Smooth muscle cell (in vitro differentiated cells): ENCODE data around the gene VPS45. TPM values are rescaled to one million over a fixed set of nuclear protein-coding genes. Genes with fewer than 3 reads are reported as not detected.
"Not testable (repeated sequence)": the region's sequence is repeated elsewhere in the genome, so short reads cannot be mapped to it uniquely, and the experiment has no call there.

ENCODE experiments used
- DNase-seq: peaks from one replicate; lab custom pipeline; 2025; ENCODE audit not compliant: unreplicated experiment; lab: John Stamatoyannopoulos, UW
- H2AFZ ChIP-seq: fragments of 200-600 bp; sonication (generic); 2 replicates; pipeline ENCODE4 v1.6.0; 2016; ENCODE audit warnings: antibody characterized with exemption, low read depth, mild to moderate bottlenecking
- H3F3A ChIP-seq: fragments of 200-600 bp; sonication (generic); 2 replicates; pipeline ENCODE4 v1.6.0; 2017; ENCODE audit warnings: antibody characterized with exemption, low read depth
- H3K27ac ChIP-seq: fragments of 200-600 bp; sonication (generic); 2 replicates; pipeline ENCODE4 v1.5.1; 2016; ENCODE audit warnings: low read depth, mild to moderate bottlenecking
- H3K27me3 ChIP-seq: fragments of 200-600 bp; sonication (generic); 2 replicates; pipeline ENCODE4 v1.6.1; 2016; ENCODE audit warnings: low read depth, mild to moderate bottlenecking
- H3K36me3 ChIP-seq: fragments of 200-600 bp; sonication (generic); 2 replicates; pipeline ENCODE4 v1.5.1; 2016; ENCODE audit warnings: low read depth
- H3K4me1 ChIP-seq: fragments of 200-600 bp; sonication (generic); 2 replicates; pipeline ENCODE4 v1.5.1; 2016; ENCODE audit warnings: low read depth
- H3K4me2 ChIP-seq: fragments of 200-600 bp; sonication (generic); 2 replicates; pipeline ENCODE4 v1.6.0; 2016; ENCODE audit warnings: mild to moderate bottlenecking
- H3K4me3 ChIP-seq: fragments of 200-600 bp; sonication (generic); 2 replicates; pipeline ENCODE4 v1.5.1; 2016; ENCODE audit warnings: mild to moderate bottlenecking
- H3K79me2 ChIP-seq: fragments of 200-600 bp; sonication (generic); 2 replicates; pipeline ENCODE4 v1.6.0; 2016; ENCODE audit warnings: low read depth, mild to moderate bottlenecking
- H3K9ac ChIP-seq: fragments of 200-600 bp; sonication (generic); 2 replicates; pipeline ENCODE4 v1.6.0; 2016; ENCODE audit warnings: low read depth
- H3K9me3 ChIP-seq: fragments of 200-600 bp; sonication (generic); replicated peaks from 2 replicates; pipeline ENCODE4 v1.5.1; 2016; ENCODE audit warnings: low read depth
- H4K20me1 ChIP-seq: fragments of 200-600 bp; sonication (generic); 2 replicates; pipeline ENCODE4 v1.6.0; 2016; ENCODE audit warnings: low read depth
- CTCF ChIP-seq: fragments of 200-600 bp; sonication (generic); IDR thresholded peaks from 2 replicates; pipeline ENCODE4 v1.5.1; 2017; ENCODE audit warnings: borderline replicate concordance, mild to moderate bottlenecking, antibody characterized with exemption; ENCODE audit not compliant: insufficient read depth, poor library complexity, severe bottlenecking
- WGBS: methylation state at CpG from one replicate; pipeline ENCODE4 v1.1.7; 2016; ENCODE audit warnings: low lambda C conversion rate; 5-methylcytosine and 5-hydroxymethylcytosine counted together
- polyA plus RNA-seq: library from polyadenylated mRNA; unstranded; fragments of >200 nt; fragmentation: Nextera tagmentation; extraction: Ambion mirVana; gene quantifications from 2 replicates; pipeline ENCODE4 v1.2.1, GENCODE V29; 2016
- total RNA-seq: library from RNA; depleted of rRNA; stranded (reverse); fragments of >200 nt; gene quantifications from 2 replicates; pipeline ENCODE4 v1.2.3, GENCODE V29; 2014

VPS45 gene
- total and polyA plus RNA-seq, 2 experiments from 2014 or later = 28.6 to 44.7 TPM

- DNase-seq = no peak
- no peak overlapping the region for H3K27ac ChIP-seq
- H3K36me3 ChIP-seq = no peaks in the 10 kb centered on the region
- no peak for TF ChIP-seq CTCF
- H4K20me1 ChIP-seq = no peaks in the 10 kb centered on the region
- H3K9me3 ChIP-seq = no peaks in the 10 kb centered on the region
- no peak overlapping the region for H2AFZ ChIP-seq
- no peak overlapping the region for H3K4me3 ChIP-seq
- no peaks in the 10 kb centered on the region for H3F3A ChIP-seq
- no peak overlapping the region for H3K4me2 ChIP-seq
- H3K27me3 ChIP-seq = no peaks in the 10 kb centered on the region
- no peak overlapping the region for H3K9ac ChIP-seq
- no peaks in the 10 kb centered on the region for H3K79me2 ChIP-seq
- no peaks in the 10 kb centered on the region for H3K4me1 ChIP-seq
These were observed 73.9 kb downstream of the VPS45 start for GRCh38 chr1:150141452-150141851.

- no peak for DNase-seq
- Histone ChIP-seq H2AFZ (no peak overlapping the region), H3K9me3 (no peaks in the 10 kb centered on the region), H3K36me3 (no peaks in the 10 kb centered on the region), H3K4me1 (no peaks in the 10 kb centered on the region), H3K27ac (no peak overlapping the region), H3K4me3 (no peak overlapping the region), H3K27me3 (no peaks in the 10 kb centered on the region), H3K9ac (no peak overlapping the region), H4K20me1 (no peaks in the 10 kb centered on the region), H3F3A (no peaks in the 10 kb centered on the region), H3K4me2 (no peak overlapping the region), H3K79me2 (no peaks in the 10 kb centered on the region)
- TF ChIP-seq CTCF = no peak
These were observed 74.5 kb downstream of the VPS45 start for GRCh38 chr1:150142083-150142482.

- WGBS = 81% methylated on average over 5 of the region's 5 CpGs
- Histone ChIP-seq H3K79me2 (no peaks in the 10 kb centered on the region), H4K20me1 (no peaks in the 10 kb centered on the region), H3F3A (peaks cover 8% of the 10 kb centered on the region), H3K4me2 (no peak overlapping the region), H2AFZ (no peak overlapping the region), H3K9me3 (no peaks in the 10 kb centered on the region), H3K27ac (no peak overlapping the region), H3K9ac (no peak overlapping the region), H3K4me1 (no peaks in the 10 kb centered on the region), H3K36me3 (no peaks in the 10 kb centered on the region), H3K27me3 (no peaks in the 10 kb centered on the region), H3K4me3 (no peak overlapping the region)
- DNase-seq = no peak
- no peak for TF ChIP-seq CTCF
These were observed 77.0 kb downstream of the VPS45 start for GRCh38 chr1:150144606-150145005.

GRCh38 chr1:150146016-150146415 lies 78.4 kb downstream of the VPS45 start:
- WGBS = 87% methylated on average over 5 of the region's 5 CpGs
- H3K4me1 ChIP-seq, H3K27ac ChIP-seq, H3K79me2 ChIP-seq, H4K20me1 ChIP-seq, DNase-seq, H3K36me3 ChIP-seq, H3K4me2 ChIP-seq, H2AFZ ChIP-seq, H3K4me3 ChIP-seq, H3K27me3 ChIP-seq, H3K9me3 ChIP-seq, H3F3A ChIP-seq, H3K9ac ChIP-seq: not testable (repeated sequence)
